Choroid plexus epithelial cell (primary cell): Measurements from ENCODE around the gene PLXNC1.

Experiments
- DNase-seq: peaks from one replicate; pipeline ENCODE4 v3.0.0-alpha.2; 2010; ENCODE audit warnings: low read depth
- H3K4me3 ChIP-seq: 2 replicates; pipeline ENCODE4 v1.5.1; 2011; ENCODE audit warnings: low read depth, mild to moderate bottlenecking, control low read depth, low read length, moderate library complexity
- TF ChIP-seq, protein P1 (sequence below): conservative IDR thresholded peaks from 2 replicates; pipeline ENCODE4 v1.5.1; 2011; ENCODE audit warnings: low read depth, mild to moderate bottlenecking, control low read depth, inconsistent platforms, low read length, moderate library complexity

Gene PLXNC1

DNA sequence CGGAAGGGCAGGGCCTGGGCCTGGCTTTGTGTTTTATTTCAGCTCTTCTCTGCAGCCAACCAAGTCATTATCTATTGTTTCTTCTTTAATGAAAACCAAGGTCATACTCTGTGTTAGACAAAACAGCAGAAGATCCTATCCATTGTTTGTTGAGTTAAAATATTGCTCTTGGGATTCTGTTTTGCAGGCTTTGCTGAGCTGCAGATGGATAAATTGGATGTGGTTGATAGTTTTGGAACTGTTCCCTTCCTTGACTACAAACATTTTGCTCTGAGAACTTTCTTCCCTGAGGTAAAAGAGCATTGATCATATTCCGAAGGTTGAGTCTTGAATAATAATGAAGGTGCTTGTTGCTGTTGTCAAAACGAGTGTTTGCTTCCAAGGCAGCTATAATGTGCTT is 106.6 kb downstream of the PLXNC1 start:
- H3K4me3 ChIP-seq, result no peak overlapping the region
- DNase-seq, result no peak
- TF ChIP-seq, protein P1, sequence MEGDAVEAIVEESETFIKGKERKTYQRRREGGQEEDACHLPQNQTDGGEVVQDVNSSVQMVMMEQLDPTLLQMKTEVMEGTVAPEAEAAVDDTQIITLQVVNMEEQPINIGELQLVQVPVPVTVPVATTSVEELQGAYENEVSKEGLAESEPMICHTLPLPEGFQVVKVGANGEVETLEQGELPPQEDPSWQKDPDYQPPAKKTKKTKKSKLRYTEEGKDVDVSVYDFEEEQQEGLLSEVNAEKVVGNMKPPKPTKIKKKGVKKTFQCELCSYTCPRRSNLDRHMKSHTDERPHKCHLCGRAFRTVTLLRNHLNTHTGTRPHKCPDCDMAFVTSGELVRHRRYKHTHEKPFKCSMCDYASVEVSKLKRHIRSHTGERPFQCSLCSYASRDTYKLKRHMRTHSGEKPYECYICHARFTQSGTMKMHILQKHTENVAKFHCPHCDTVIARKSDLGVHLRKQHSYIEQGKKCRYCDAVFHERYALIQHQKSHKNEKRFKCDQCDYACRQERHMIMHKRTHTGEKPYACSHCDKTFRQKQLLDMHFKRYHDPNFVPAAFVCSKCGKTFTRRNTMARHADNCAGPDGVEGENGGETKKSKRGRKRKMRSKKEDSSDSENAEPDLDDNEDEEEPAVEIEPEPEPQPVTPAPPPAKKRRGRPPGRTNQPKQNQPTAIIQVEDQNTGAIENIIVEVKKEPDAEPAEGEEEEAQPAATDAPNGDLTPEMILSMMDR, result no peak

GRCh38 chr12:94255428-94255827 is 107.1 kb downstream of the PLXNC1 start:
- TF ChIP-seq, protein P1, result no peak
- no peak for DNase-seq
- no peak overlapping the region for H3K4me3 ChIP-seq

GRCh38 chr12:94258593-94258992 is 110.2 kb downstream of the PLXNC1 start:
- H3K4me3 ChIP-seq, result no peak overlapping the region
- TF ChIP-seq, protein P1, result no peak
- DNase-seq, result no peak

DNA sequence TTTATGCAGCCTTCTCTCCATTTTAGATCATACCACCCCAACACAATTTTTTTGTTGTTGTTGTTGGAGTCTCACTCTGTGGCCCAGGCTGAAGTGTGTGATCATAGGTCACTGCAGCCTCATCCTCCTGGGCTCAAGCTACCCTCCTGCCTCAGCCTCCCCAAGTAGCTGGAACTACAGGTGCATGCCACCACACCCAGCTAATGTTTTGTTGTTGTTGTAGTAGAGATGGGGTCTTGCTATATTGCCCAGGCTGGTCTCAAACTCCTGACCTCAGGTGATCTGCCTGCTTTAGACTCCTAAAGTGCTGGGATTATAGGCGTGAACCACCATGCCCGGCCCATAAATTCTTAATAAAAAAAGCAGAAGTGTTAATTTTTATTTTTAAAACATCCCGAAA is 111.6 kb downstream of the PLXNC1 start:
- H3K4me3 ChIP-seq, result no peak overlapping the region
- TF ChIP-seq, protein P1, result no peak
- DNase-seq, result no peak

GRCh38 chr12:94260717-94261116 is 112.3 kb downstream of the PLXNC1 start:
- no peak for DNase-seq
- TF ChIP-seq, protein P1, result no peak
- H3K4me3 ChIP-seq, result no peak overlapping the region

DNA sequence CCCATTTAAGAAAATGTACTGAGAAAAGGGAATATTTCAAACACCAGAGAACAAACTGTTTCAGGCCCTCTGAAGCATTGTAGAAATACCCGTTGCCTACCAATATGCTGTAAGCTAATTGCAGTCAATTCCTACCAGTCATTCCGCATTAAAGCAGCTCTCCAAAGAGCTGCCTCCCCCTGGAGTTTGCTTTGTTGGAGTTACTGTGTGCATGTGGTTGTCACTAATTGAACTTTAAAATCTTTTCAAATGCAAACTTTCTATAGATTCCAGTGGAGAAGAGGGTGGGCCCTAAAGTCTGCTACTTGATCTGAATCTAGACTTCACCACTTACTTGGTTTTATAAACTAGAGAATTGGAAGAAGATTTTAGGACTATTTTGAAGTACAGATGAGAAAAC is 112.7 kb downstream of the PLXNC1 start:
- H3K4me3 ChIP-seq, result no peak overlapping the region
- TF ChIP-seq, protein P1, result no peak
- no peak for DNase-seq

GRCh38 chr12:94261786-94262185 is 113.4 kb downstream of the PLXNC1 start:
- TF ChIP-seq, protein P1, result no peak
- H3K4me3 ChIP-seq, result peak overlapping the region; percentile 55
- no peak for DNase-seq
